GM12864 (cell line): Measurements from ENCODE around the gene CRIM1.

Experiments used
- DNase-seq: peaks from one replicate; pipeline ENCODE4 v3.0.0-alpha.2; 2011; ENCODE audit warnings: low read depth
- H3K4me3 ChIP-seq: 2 replicates; pipeline ENCODE4 v1.5.1; 2011; ENCODE audit warnings: mild to moderate bottlenecking, low read depth, low read length, control low read depth
- CTCF ChIP-seq: IDR thresholded peaks from 2 replicates; pipeline ENCODE4 v1.5.1; 2011; ENCODE audit warnings: low read depth, mild to moderate bottlenecking, moderate library complexity, low read length, control low read depth, inconsistent platforms; ENCODE audit errors: missing control alignments

The CRIM1 gene

DNA sequence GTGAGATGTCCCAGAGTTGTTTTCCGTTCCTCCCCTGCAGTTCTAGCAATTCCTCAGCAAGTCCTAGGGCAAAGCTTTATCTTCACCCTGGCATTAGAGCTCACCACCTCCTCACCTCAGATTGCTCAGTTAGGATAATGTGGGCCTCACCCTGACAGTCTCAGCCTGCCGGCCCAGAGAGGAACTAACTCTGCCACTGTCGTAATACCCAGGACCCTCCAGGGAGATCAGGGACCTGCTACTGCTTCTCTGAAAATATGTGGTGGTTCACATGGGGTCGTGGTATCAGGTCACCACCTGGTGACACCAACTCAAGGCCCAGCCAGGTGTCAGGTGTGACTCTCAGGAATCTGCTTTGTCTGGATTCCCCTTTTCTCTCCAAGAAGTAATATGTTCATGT, 121.7 kb downstream of the CRIM1 start:
- TF ChIP-seq CTCF = no peak
- no peak overlapping the region for H3K4me3 ChIP-seq
- no peak for DNase-seq

DNA sequence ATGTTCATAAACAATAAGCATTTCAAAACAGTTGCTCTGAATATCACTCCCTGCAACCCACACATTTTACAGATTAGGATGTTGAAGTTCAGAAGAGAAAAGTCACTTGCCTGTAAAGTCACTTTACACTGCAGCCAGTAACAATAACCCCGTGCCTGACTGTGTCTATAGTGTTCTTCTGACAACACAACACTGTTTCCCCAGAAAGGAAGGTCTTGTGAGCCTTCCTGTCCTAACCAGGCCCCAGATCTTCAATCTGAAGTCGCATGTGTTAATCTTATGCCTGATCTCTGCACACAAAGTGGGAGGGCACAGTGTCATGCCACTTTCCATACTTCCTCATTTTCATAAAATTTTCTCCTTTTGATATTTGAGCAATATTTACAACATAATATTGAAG, 122.2 kb downstream of the CRIM1 start:
- TF ChIP-seq CTCF = no peak
- DNase-seq = no peak
- H3K4me3 ChIP-seq = no peak overlapping the region

DNA sequence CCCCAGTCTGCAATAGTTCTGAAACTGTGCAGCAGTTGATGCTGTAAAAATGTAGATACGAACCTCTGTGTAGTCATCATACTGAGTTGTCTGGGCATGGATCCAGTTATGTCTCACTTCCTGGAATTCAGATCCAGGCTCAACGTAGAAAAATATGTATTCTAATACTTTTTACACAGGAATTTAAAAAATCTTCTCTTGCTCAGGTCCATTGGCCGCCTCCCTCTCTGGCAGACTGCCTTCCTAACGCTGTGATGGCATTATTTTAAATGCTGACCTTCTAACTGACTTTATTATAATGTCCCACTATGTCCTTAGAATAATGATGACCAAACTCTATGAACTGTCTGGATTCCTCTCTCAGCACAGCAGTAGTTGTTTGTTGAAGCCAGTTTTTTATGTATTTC, 122.8 kb downstream of the CRIM1 start:
- no peak for TF ChIP-seq CTCF
- no peak overlapping the region for H3K4me3 ChIP-seq
- DNase-seq = no peak

DNA sequence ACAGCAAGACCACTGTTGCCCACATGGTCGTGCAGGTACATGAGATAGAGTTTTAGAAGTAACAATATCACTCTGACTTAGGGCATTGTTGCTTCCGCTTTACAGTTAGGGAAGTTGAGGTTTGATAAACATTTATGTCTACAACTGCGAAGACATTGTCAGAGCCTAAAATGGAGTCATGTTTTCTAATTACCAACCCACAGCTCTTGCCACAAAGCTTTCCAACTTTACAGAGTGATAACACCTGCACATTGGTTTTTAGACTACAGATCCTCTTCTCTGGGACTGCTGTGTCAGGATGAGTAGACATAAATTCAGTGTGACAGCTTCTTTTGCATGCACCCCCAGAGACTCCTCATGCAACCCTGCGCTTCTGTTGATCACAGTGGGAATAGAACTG, 123.4 kb downstream of the CRIM1 start:
- no peak for TF ChIP-seq CTCF
- H3K4me3 ChIP-seq = no peak overlapping the region
- no peak for DNase-seq

- no peak overlapping the region for H3K4me3 ChIP-seq
- no peak for DNase-seq
- TF ChIP-seq CTCF = no peak
Measured at GRCh38 chr2:36479406-36479805, 123.8 kb downstream of the CRIM1 start.

DNA sequence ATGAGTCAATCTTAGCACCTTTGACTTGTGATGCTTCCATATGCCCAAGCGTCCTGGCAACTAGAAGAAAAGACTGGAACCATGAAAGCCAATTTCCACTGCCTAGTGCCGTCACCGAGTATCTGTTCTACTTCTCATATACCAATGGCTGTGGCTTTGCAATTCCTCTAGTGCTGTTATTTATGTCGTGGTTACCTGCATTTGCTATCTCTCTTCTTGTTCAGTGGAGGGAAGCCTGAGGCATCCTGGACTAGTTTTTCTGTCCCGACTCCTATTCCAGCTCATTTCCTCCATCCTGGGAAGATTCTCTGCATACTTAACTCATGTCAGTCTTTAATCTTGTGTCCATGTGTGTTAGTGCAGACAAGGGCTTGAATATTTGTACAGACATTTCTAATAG, 124.5 kb downstream of the CRIM1 start:
- no peak for TF ChIP-seq CTCF
- DNase-seq = no peak
- H3K4me3 ChIP-seq = no peak overlapping the region

DNA sequence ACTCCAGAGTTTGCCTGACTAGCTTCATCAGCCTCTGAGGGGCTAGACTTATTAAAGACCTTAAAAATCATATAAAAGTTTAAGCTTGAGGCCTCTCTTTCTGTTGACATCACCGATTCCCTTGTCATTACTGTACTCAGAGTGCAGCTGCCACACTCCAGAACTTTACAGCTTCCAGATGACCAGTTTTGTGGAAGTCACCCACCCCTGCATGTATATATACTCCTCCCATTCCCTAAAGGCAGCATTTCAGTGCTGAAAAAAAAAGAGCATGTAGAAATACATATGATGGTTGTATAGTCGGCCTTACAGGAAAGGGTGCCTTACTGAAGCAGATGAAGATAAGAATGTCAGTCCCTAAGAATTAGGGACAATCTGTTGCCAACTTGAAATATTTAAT, 125.1 kb downstream of the CRIM1 start:
- no peak for TF ChIP-seq CTCF
- no peak for DNase-seq
- H3K4me3 ChIP-seq = no peak overlapping the region
